Subcutaneous abdominal adipose tissue (tissue), 5 donors: ENCODE measurements around the gene MAB21L3.
"Not testable (repeated sequence)": the region's sequence is repeated elsewhere in the genome, so short reads cannot be mapped to it uniquely, and the experiment has no call there.

Experiments used
- H3K27ac ChIP-seq: one replicate; pipeline ENCODE4 v1.7.0; 2013; ENCODE audit warnings: low read depth, mild to moderate bottlenecking, inconsistent platforms, low read length, moderate library complexity
- H3K27me3 ChIP-seq, 5 donors: one replicate each; pipeline ENCODE4 v1.7.0; 2013; ENCODE audit warnings: low read length in 5 of 5, inconsistent platforms in 1 of 5; ENCODE audit not compliant: control insufficient read depth in 5 of 5, insufficient read depth in 4 of 5
- H3K36me3 ChIP-seq, 5 donors: one replicate each; pipeline ENCODE4 v1.7.0; 2013; ENCODE audit warnings: low read length in 5 of 5; ENCODE audit not compliant: control insufficient read depth in 5 of 5, insufficient read depth in 5 of 5
- H3K4me1 ChIP-seq, 5 donors: one replicate each; pipeline ENCODE4 v1.7.0; 2013; ENCODE audit warnings: low read length in 5 of 5, mild to moderate bottlenecking in 3 of 5, moderate library complexity in 1 of 5; ENCODE audit not compliant: control insufficient read depth in 5 of 5, insufficient read depth in 5 of 5
- H3K4me3 ChIP-seq, 5 donors: one replicate each; pipeline ENCODE4 v1.7.0; 2013; ENCODE audit warnings: low read length in 5 of 5, low read depth in 1 of 5
- H3K9ac ChIP-seq, 5 donors: one replicate each; pipeline ENCODE4 v1.7.0; 2013; ENCODE audit warnings: low read length in 5 of 5, mild to moderate bottlenecking in 4 of 5, moderate library complexity in 3 of 5
- H3K9me3 ChIP-seq, 5 donors: one replicate each; pipeline ENCODE4 v1.7.0; 2013; ENCODE audit warnings: low read length in 5 of 5; ENCODE audit not compliant: control insufficient read depth in 5 of 5
- donor health status: healthy.
- donor health status: healthy.
- donor health status: healthy.
- donor health status: healthy.
- donor health status: healthy.

Gene MAB21L3

DNA sequence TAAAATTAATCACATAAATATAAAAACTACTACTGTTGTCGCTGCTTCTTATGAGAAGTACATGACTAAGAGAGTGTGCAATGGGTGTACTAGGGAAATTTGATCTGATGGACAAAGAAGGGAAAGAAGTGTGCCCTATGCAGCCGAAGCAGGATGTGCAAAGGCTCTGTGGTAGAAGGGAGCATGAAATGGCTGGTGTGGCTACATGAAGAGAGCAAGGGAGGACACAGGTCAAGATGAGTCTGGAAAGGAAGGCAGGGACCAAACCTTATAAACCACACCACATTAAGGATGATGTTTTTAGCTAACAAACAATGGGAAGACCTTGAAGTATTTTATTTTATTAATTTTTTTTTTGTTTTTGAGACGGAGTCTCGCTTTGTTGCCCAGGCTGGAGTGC, 20.0 kb downstream of the MAB21L3 start:
- Histone ChIP-seq H3K36me3 (no peaks in the 10 kb centered on the region), H3K4me1 (no peaks in the 10 kb centered on the region), H3K4me3 (no peak overlapping the region), H3K9me3 (no peaks in the 10 kb centered on the region), H3K9ac (no peak overlapping the region), H3K27me3 (peaks cover 0 to 2% (median 0%) of the 10 kb centered on the region in 5 donors), H3K27ac (no peak overlapping the region)

DNA sequence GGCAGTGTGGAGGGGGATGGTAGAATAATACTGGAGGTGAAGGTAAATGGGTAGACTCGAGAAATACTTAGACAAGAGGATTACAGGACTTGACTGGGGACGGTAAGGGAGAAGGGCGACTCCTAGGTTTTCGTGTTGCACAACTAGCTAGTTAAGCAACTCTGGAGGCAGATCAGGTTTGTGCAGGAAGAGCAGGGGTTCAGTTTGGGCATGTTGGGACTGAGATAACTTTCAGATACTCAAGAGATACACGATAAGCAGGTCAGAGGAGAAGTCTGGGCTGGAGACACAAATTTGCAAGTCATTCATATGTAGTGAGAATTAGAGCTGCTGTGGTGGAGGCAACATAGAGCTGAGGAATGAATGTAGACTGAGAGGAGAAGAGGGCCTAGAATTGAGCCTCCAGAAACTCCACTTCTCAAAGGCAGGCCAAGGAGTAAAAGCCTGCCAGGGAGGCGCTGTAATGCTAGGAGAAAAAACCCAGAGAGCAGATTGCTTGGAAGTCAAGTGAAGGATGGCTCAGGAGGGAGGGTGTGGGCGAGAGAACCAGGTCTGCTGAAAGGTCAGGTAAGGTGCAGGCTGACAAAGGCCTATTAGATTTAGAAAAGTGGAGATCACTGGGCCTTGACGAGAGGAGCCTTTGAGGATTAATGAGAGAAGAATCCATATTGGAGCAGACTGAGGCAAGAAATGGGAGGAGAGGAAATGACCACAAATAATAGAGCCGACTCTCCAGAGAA, 20.8 kb downstream of the MAB21L3 start:
- peaks cover 0 to 2% (median 0%) of the 10 kb centered on the region in 5 donors for H3K27me3 ChIP-seq
- H3K36me3 ChIP-seq = no peaks in the 10 kb centered on the region
- no peak overlapping the region for H3K27ac ChIP-seq
- no peaks in the 10 kb centered on the region for H3K9me3 ChIP-seq
- H3K4me3 ChIP-seq = no peak overlapping the region
- H3K9ac ChIP-seq = no peak overlapping the region
- H3K4me1 ChIP-seq = no peaks in the 10 kb centered on the region

DNA sequence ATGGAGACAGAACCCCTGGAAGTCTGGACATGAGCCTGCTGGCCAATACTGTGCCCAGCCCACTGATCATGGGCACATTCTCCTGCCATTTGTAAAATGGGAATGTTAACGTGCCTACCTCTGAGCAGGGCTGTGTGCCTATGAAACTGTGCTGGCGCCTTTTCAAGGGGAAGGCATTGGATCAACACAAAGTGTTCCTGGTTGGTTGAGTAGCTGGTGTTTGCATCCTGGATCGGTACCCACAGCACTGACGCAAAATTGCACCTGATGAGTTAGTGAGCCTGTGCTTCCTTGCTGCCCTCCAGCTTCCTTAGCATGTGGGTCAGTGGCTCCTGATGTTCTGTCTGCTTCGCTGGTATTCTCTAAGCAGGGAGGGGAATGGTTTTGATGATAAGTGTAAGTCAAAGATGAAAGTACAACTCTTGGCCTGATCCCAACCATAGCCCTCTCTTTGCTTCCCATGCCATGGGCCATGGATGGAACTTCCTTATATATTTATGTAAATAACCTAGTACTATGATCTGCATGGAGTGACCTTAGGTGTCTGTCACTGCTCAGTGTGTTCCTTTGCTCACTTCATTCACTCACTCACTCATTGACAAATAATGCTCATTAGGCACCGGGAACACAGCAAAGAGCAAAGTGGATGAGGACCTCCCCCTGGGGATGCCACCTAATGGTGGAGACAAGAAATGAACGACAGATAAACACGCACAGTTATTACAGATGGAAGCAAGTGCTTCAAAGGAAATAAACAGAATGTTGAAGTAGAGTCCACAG, 22.7 kb downstream of the MAB21L3 start:
- Histone ChIP-seq H3K27me3 (no peaks in the 10 kb centered on the region), H3K4me3 (no peak overlapping the region), H3K4me1 (peaks cover 0 to 2% (median 2%) of the 10 kb centered on the region in 5 donors), H3K36me3 (no peaks in the 10 kb centered on the region), H3K9me3 (no peaks in the 10 kb centered on the region), H3K9ac (no peak overlapping the region), H3K27ac (no peak overlapping the region)

DNA sequence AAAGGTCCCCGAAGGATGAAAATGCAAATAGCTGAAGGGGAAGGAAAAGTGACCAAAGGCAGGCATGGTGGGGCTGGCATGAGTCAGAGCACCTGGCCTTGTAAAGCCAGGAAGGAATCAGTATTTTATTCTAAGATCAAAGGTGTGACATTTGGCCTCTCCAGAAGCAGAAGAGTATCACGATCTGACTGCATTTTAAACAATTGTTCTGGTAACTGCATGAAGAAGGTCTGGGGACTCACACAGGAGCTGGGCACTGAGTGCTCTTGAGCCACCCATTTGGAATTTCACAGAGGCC, 23.2 kb downstream of the MAB21L3 start:
- no peaks in the 10 kb centered on the region for H3K9me3 ChIP-seq
- H3K4me3 ChIP-seq = no peak overlapping the region
- H3K27ac ChIP-seq = no peak overlapping the region
- H3K36me3 ChIP-seq = no peaks in the 10 kb centered on the region
- peaks cover 0 to 6% (median 5%) of the 10 kb centered on the region in 5 donors for H3K4me1 ChIP-seq
- H3K27me3 ChIP-seq = no peaks in the 10 kb centered on the region
- H3K9ac ChIP-seq = no peak overlapping the region

DNA sequence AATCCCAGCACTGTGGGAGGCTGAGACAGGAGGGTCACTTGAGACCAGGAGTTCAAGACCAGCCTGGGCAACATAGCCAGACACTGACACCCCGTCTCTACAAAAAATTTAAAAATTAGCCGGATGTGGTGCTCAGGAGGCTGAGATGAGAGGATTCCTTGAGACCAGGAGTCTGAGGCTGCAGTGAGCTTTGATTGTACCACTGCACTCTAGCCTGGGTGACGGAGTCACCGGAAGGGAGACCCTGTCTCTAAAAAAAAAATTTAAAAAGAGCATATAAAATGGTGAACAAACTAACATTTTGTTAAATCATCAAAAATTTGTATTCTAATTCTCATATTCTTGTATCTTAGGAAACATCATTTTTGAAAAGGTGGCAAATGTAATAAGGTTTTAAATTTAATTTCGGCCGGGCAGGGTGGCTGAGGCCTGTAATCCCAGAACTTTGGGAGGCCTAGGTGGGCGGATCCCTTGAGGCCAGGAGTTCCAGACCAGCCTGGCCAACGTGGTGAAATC, 27.1 kb downstream of the MAB21L3 start:
- no peaks in the 10 kb centered on the region for H3K36me3 ChIP-seq
- peak overlapping the region in 2 of 5 donors; percentile 52 to 56 for H3K4me3 ChIP-seq
- H3K4me1 ChIP-seq = peaks cover 0 to 6% (median 5%) of the 10 kb centered on the region in 5 donors
- no peak overlapping the region for H3K27ac ChIP-seq
- H3K27me3 ChIP-seq = no peaks in the 10 kb centered on the region
- no peaks in the 10 kb centered on the region for H3K9me3 ChIP-seq
- no peak overlapping the region for H3K9ac ChIP-seq

DNA sequence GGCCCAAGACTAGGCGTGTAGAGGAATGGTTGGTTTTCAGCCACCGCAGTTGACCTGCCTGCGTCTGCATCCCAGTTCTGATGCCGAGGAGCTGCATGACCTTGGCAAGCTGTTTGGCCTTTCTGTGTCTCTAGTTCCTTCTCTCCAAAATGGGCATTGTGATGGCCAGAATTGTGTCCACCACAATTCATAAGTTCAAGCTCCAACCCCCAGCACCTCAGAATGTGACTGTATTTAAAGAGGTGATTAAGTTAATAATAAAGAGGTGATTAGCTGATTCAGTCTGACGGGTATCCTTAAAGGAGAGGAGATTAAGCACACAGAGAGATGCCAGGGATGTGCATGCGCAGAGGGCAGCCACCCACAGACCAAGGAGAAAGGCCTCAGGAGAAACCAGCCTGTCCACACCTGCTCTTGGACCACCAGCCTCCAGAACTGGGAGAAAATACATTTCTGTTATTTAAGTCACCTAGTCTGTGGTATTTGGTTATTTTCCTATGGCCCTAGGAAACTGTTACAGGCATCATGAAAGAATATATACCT, 28.5 kb downstream of the MAB21L3 start:
- Histone ChIP-seq H3K4me1 (peaks cover 0 to 6% (median 5%) of the 10 kb centered on the region in 5 donors), H3K27ac (no peak overlapping the region)

DNA sequence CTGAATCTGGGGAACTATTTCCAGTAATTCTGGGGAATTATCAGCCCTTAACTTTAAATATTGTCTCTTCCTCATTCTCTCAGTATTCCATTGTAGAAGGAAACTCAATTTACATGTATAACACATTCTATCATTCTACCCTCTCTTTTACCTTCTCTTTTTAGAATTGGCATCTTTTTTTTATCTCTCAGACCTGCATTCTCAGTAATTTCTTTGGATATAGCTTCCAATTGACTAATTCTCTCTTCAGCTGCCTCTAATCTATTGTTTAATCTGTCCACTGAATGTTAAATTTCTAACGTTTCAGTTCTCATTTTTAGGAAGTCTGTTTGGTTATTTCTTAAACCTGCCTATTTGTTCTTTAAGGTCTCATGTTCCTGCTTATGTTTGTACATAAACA, 33.0 kb downstream of the MAB21L3 start:
- Histone ChIP-seq H3K27me3 (no peaks in the 10 kb centered on the region), H3K4me1 (peaks cover 0 to 1% (median under 1%) of the 10 kb centered on the region in 5 donors), H3K27ac (no peak overlapping the region), H3K4me3 (no peak overlapping the region), H3K9me3 (peaks cover 0 to 10% (median 6%) of the 10 kb centered on the region in 5 donors), H3K36me3 (no peaks in the 10 kb centered on the region), H3K9ac (no peak overlapping the region)

More for the DNA sequence above, 28.5 kb downstream of the MAB21L3 start:
- peaks cover 0 to 10% (median 5%) of the 10 kb centered on the region in 5 donors for H3K9me3 ChIP-seq
- H3K4me3 ChIP-seq = no peak overlapping the region
- no peaks in the 10 kb centered on the region for H3K27me3 ChIP-seq
- no peak overlapping the region for H3K9ac ChIP-seq
- no peaks in the 10 kb centered on the region for H3K36me3 ChIP-seq

DNA sequence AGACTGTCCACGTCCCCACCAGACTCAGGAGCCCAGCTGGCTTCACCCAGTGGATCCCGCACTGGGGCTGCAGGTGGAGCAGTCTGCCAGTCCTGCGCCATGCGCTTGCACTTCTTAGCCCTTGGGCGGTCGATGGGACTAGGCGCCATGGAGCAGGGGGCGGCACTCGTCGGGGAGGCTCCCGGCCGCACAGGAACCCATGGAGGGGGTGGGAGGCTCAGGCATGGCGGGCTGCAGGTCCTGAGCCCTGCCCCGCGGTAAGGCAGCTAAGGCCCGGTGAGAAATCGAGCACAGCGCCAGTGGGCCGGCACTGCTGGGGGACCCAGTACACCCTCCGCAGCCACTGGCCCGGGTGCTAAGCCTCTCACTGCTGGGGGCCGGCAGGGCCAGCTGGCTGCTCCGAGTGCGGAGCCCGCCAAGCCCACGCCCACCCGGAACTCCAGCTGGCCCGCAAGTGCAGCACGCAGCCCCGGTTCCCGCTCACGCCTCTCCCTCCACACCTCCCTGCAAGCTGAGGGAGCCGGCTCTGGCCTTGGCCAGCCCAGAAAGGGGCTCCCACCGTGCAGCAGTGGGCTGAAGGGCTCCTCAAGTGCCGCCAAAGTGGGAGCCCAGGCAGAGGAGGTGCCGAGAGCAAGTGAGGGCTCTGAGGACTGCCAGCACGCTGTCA, 35.4 kb downstream of the MAB21L3 start:
- H3K9ac ChIP-seq, H3K4me3 ChIP-seq, H3K36me3 ChIP-seq, H3K27ac ChIP-seq, H3K27me3 ChIP-seq, H3K9me3 ChIP-seq, H3K4me1 ChIP-seq: not testable (repeated sequence)

DNA sequence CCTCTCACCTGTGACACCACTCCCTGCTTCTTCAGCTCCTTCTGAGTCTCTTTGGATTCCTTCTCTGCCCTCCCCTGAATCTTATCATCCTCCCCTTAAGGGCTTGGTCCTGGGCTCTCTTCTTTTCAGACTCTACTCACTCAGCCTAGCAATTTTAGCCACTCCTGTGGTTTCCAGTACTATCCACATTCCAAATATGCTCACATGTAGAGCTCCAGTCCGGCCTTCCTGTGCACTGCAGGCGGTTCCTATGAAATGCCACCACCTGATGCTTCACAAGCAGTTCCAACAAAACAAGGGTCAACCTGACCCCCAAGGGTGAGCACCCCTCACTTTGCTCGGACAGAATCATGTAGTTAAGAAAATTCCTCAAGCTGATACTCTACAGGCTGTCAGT, 35.9 kb downstream of the MAB21L3 start:
- Histone ChIP-seq H3K9me3 (peaks cover 0 to 10% (median 6%) of the 10 kb centered on the region in 5 donors), H3K36me3 (no peaks in the 10 kb centered on the region), H3K4me1 (peaks cover 0 to 11% (median under 1%) of the 10 kb centered on the region in 5 donors), H3K9ac (no peak overlapping the region), H3K27me3 (no peaks in the 10 kb centered on the region), H3K4me3 (no peak overlapping the region), H3K27ac (no peak overlapping the region)
